ENCODE measurements around the gene DNAAF8. TPM values are rescaled to one million over a fixed set of nuclear protein-coding genes. Genes with fewer than 3 reads are reported as not detected.

Gene DNAAF8
- 2.8 and 3.4 TPM in 2 replicates for total RNA-seq (2014; rRNA removed; shearing (Covaris generic); ENCODE audit: low replicate concordance)

GRCh38 chr16:4734063-4734729, at the start of gene DNAAF8, which contains the start of gene ANKS3:
Gene DNAAF8, plus strand, starts transcription at chr16:4734537. Its CDS starts 1,978 bp downstream, at chr16:4736515.
Gene ANKS3, minus strand, starts transcription at chr16:4734271. Its CDS starts 4,122 bp downstream, at chr16:4730149.
- H3K27me3 ChIP-seq, result no peaks in the 10 kb centered on the region
- peak; percentile 99 for DNase-seq
- peaks cover 24% of the 10 kb centered on the region for H3K36me3 ChIP-seq
- H3K4me3 ChIP-seq, result peak within 1 kb of the TSS; percentile 87
- no peaks in the 10 kb centered on the region for H3K9me3 ChIP-seq

GRCh38 chr16:4684763-4685162, 49.6 kb upstream of the DNAAF8 start:
- Histone ChIP-seq H3K27me3 (no peaks in the 10 kb centered on the region), H3K36me3 (peaks cover 59% of the 10 kb centered on the region)

GRCh38 chr16:4685292-4685691, 49.0 kb upstream of the DNAAF8 start:
- Histone ChIP-seq H3K36me3 (peaks cover 59% of the 10 kb centered on the region), H3K9me3 (no peaks in the 10 kb centered on the region), H3K27me3 (no peaks in the 10 kb centered on the region), H3K4me3 (no peak overlapping the region)
- no peak for DNase-seq

More at GRCh38 chr16:4684763-4685162, 49.6 kb upstream of the DNAAF8 start:
- DNase-seq, result no peak
- Histone ChIP-seq H3K9me3 (no peaks in the 10 kb centered on the region), H3K4me3 (no peak overlapping the region)

GRCh38 chr16:4685776-4686496, 48.4 kb upstream of the DNAAF8 start:
- no peaks in the 10 kb centered on the region for H3K9me3 ChIP-seq
- H3K4me3 ChIP-seq, result no peak overlapping the region
- no peak for DNase-seq
- H3K36me3 ChIP-seq, result peaks cover 56% of the 10 kb centered on the region
- no peaks in the 10 kb centered on the region for H3K27me3 ChIP-seq

- Histone ChIP-seq H3K9me3 (no peaks in the 10 kb centered on the region), H3K36me3 (peaks cover 51% of the 10 kb centered on the region), H3K27me3 (no peaks in the 10 kb centered on the region), H3K4me3 (no peak overlapping the region)
- DNase-seq, result no peak
Observed at GRCh38 chr16:4686497-4687210, 47.7 kb upstream of the DNAAF8 start.

GRCh38 chr16:4687416-4687815, 46.9 kb upstream of the DNAAF8 start:
- Histone ChIP-seq H3K4me3 (no peak overlapping the region), H3K27me3 (no peaks in the 10 kb centered on the region), H3K9me3 (no peaks in the 10 kb centered on the region), H3K36me3 (peaks cover 47% of the 10 kb centered on the region)
- no peak for DNase-seq

- Histone ChIP-seq H3K4me3 (no peak overlapping the region), H3K36me3 (peaks cover 40% of the 10 kb centered on the region), H3K9me3 (no peaks in the 10 kb centered on the region), H3K27me3 (no peaks in the 10 kb centered on the region)
- DNase-seq, result no peak
Observed at GRCh38 chr16:4687946-4688673, 46.2 kb upstream of the DNAAF8 start.

- Histone ChIP-seq H3K36me3 (peaks cover 38% of the 10 kb centered on the region), H3K9me3 (no peaks in the 10 kb centered on the region), H3K27me3 (no peaks in the 10 kb centered on the region), H3K4me3 (no peak overlapping the region)
- no peak for DNase-seq
Observed at GRCh38 chr16:4688674-4689045, 45.7 kb upstream of the DNAAF8 start.

GRCh38 chr16:4689091-4689671, 45.2 kb upstream of the DNAAF8 start:
- no peaks in the 10 kb centered on the region for H3K9me3 ChIP-seq
- DNase-seq, result no peak
- H3K36me3 ChIP-seq, result peaks cover 35% of the 10 kb centered on the region
- H3K4me3 ChIP-seq, result no peak overlapping the region
- no peaks in the 10 kb centered on the region for H3K27me3 ChIP-seq

- Histone ChIP-seq H3K9me3 (no peaks in the 10 kb centered on the region), H3K4me3 (no peak overlapping the region), H3K27me3 (no peaks in the 10 kb centered on the region), H3K36me3 (peaks cover 32% of the 10 kb centered on the region)
- DNase-seq, result no peak
Observed at GRCh38 chr16:4689864-4690704, 44.3 kb upstream of the DNAAF8 start.

GRCh38 chr16:4690946-4691665, 43.2 kb upstream of the DNAAF8 start:
- H3K4me3 ChIP-seq, result no peak overlapping the region
- H3K36me3 ChIP-seq, result peaks cover 36% of the 10 kb centered on the region
- no peak for DNase-seq
- H3K9me3 ChIP-seq, result no peaks in the 10 kb centered on the region
- no peaks in the 10 kb centered on the region for H3K27me3 ChIP-seq

GRCh38 chr16:4691666-4692412, 42.5 kb upstream of the DNAAF8 start:
- Histone ChIP-seq H3K4me3 (no peak overlapping the region), H3K36me3 (peaks cover 41% of the 10 kb centered on the region), H3K27me3 (no peaks in the 10 kb centered on the region), H3K9me3 (no peaks in the 10 kb centered on the region)
- no peak for DNase-seq

GRCh38 chr16:4692460-4693295, 41.7 kb upstream of the DNAAF8 start:
- Histone ChIP-seq H3K36me3 (peaks cover 49% of the 10 kb centered on the region), H3K4me3 (peak overlapping the region; percentile 71), H3K9me3 (no peaks in the 10 kb centered on the region), H3K27me3 (no peaks in the 10 kb centered on the region)
- DNase-seq, result no peak

All from MG63 (cell line).